DOHH2 (cell line): ENCODE data around the gene FAAP100.

Experiments used
- H3F3A ChIP-seq: fragments of 200-600 bp; sonication (generic), shearing (Covaris generic); 2 replicates; pipeline ENCODE4 v1.6.0; 2016; ENCODE audit warnings: antibody characterized with exemption, mild to moderate bottlenecking; ENCODE audit not compliant: control insufficient read depth, insufficient read depth
- H3K27ac ChIP-seq: fragments of 200-600 bp; sonication (generic); 2 replicates; pipeline ENCODE4 v1.5.1; 2014; ENCODE audit warnings: low read depth, mild to moderate bottlenecking, low read length, moderate library complexity
- H3K27me3 ChIP-seq: fragments of 200-600 bp; sonication (generic); 2 replicates; pipeline ENCODE4 v1.6.1; 2014; ENCODE audit warnings: mild to moderate bottlenecking, low read length, mixed read lengths; ENCODE audit not compliant: control insufficient read depth
- H3K36me3 ChIP-seq: fragments of 200-600 bp; sonication (generic); 2 replicates; pipeline ENCODE4 v1.6.1; 2014; ENCODE audit warnings: mild to moderate bottlenecking, low read length, moderate library complexity, mixed read lengths; ENCODE audit not compliant: control insufficient read depth
- H3K4me1 ChIP-seq: fragments of 200-600 bp; sonication (generic); 2 replicates; pipeline ENCODE4 v1.6.1; 2014; ENCODE audit warnings: mild to moderate bottlenecking, low read length, mixed read lengths; ENCODE audit not compliant: control insufficient read depth
- H3K4me2 ChIP-seq: fragments of 200-600 bp; sonication (generic); 2 replicates; pipeline ENCODE4 v1.6.0; 2014; ENCODE audit warnings: mild to moderate bottlenecking, low read length, moderate library complexity
- H3K4me3 ChIP-seq: fragments of 200-600 bp; sonication (generic); 2 replicates; pipeline ENCODE4 v1.5.1; 2014; ENCODE audit warnings: mild to moderate bottlenecking, low read length, mixed read lengths
- H3K79me2 ChIP-seq: fragments of 200-600 bp; sonication (generic); 2 replicates; pipeline ENCODE4 v1.6.1; 2014; ENCODE audit warnings: mild to moderate bottlenecking, low read length, mixed read lengths; ENCODE audit not compliant: control insufficient read depth
- H3K9me2 ChIP-seq: fragments of 200-600 bp; sonication (generic); replicated peaks from 2 replicates; pipeline ENCODE4 v1.6.1; 2014; ENCODE audit warnings: mild to moderate bottlenecking, low read length, mixed read lengths; ENCODE audit not compliant: control insufficient read depth
- H3K9me3 ChIP-seq: fragments of 200-600 bp; sonication (generic); 2 replicates; pipeline ENCODE4 v1.6.1; 2014; ENCODE audit warnings: antibody characterized with exemption, low read length, mixed read lengths; ENCODE audit not compliant: control insufficient read depth, insufficient read depth
- H4K20me1 ChIP-seq: fragments of 200-600 bp; sonication (generic); 2 replicates; pipeline ENCODE4 v1.6.0; 2014; ENCODE audit warnings: low read depth, mild to moderate bottlenecking, antibody characterized with exemption, low read length, moderate library complexity; ENCODE audit not compliant: control insufficient read depth, insufficient read depth
- CTCF ChIP-seq: fragments of 200-600 bp; sonication (generic); IDR thresholded peaks from one replicate; pipeline ENCODE4 v1.5.1; 2014; ENCODE audit warnings: antibody characterized with exemption, mild to moderate bottlenecking, low read depth, low read length; ENCODE audit not compliant: poor library complexity, severe bottlenecking
- EZH2phosphoT487 ChIP-seq: fragments of 200-600 bp; sonication (generic); IDR thresholded peaks from 2 replicates; pipeline ENCODE4 v1.6.1; 2017; ENCODE audit warnings: borderline replicate concordance, mild to moderate bottlenecking, antibody characterized with exemption, low read length, moderate library complexity, mixed read lengths

Gene FAAP100

GRCh38 chr17:81550285-81550684 lies 1.9 kb downstream of the FAAP100 start:
- H3K9me2 ChIP-seq = no peaks in the 10 kb centered on the region
- H3F3A ChIP-seq = peaks cover 7% of the 10 kb centered on the region
- no peak overlapping the region for H3K27ac ChIP-seq
- H3K79me2 ChIP-seq = peaks cover 32% of the 10 kb centered on the region
- H3K4me1 ChIP-seq = peaks cover 29% of the 10 kb centered on the region
- H3K4me3 ChIP-seq = no peak overlapping the region
- no peaks in the 10 kb centered on the region for H3K27me3 ChIP-seq
- 0 out of 2 replicates have a peak, but pooled peaks cover 5% of the 10 kb centered on the region for H4K20me1 ChIP-seq
- TF ChIP-seq EZH2phosphoT487 (no peak), CTCF (no peak)
- H3K9me3 ChIP-seq = no peaks in the 10 kb centered on the region
- peaks cover 52% of the 10 kb centered on the region for H3K36me3 ChIP-seq
- no peak overlapping the region for H3K4me2 ChIP-seq

DNA sequence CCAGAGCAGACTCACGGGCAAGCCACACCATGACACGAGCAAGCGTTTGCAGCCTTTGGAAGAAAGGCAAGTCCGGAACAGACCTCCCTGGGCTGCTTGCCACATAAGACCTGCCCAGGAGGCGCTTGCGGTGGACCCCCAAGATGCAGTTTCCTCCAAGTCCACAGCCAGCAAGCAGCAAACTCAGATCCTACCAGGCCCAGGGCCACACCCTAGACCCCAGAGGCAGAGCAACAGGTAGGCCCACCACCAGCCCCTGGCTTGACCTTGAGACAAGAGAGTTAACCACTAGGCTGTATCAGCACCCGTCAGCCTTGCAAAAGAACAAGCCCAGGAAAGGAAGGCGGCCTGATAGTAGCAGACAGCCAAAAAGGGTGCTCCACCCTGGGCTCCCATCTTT lies 2.3 kb downstream of the FAAP100 start:
- Histone ChIP-seq H3K79me2 (peaks cover 32% of the 10 kb centered on the region), H3F3A (peaks cover 7% of the 10 kb centered on the region), H3K27me3 (no peaks in the 10 kb centered on the region), H4K20me1 (0 out of 2 replicates have a peak, but pooled peaks cover 5% of the 10 kb centered on the region), H3K4me1 (peaks cover 29% of the 10 kb centered on the region), H3K4me2 (no peak overlapping the region), H3K27ac (no peak overlapping the region), H3K4me3 (no peak overlapping the region), H3K36me3 (peaks cover 56% of the 10 kb centered on the region), H3K9me2 (no peaks in the 10 kb centered on the region), H3K9me3 (no peaks in the 10 kb centered on the region)
- no peak for TF ChIP-seq EZH2phosphoT487
- TF ChIP-seq CTCF = no peak

GRCh38 chr17:81549031-81549557 lies 3.1 kb downstream of the FAAP100 start:
- peaks cover 23% of the 10 kb centered on the region for H3K4me1 ChIP-seq
- H3F3A ChIP-seq = peaks cover 7% of the 10 kb centered on the region
- H3K4me3 ChIP-seq = no peak overlapping the region
- H3K36me3 ChIP-seq = peaks cover 61% of the 10 kb centered on the region
- no peaks in the 10 kb centered on the region for H3K27me3 ChIP-seq
- H3K4me2 ChIP-seq = no peak overlapping the region
- 0 out of 2 replicates have a peak, but pooled peaks cover 5% of the 10 kb centered on the region for H4K20me1 ChIP-seq
- no peaks in the 10 kb centered on the region for H3K9me2 ChIP-seq
- H3K9me3 ChIP-seq = no peaks in the 10 kb centered on the region
- TF ChIP-seq EZH2phosphoT487 (no peak), CTCF (no peak)
- H3K27ac ChIP-seq = no peak overlapping the region
- peaks cover 32% of the 10 kb centered on the region for H3K79me2 ChIP-seq
